ENCODE measurements around the gene FOXJ1.

The FOXJ1 gene

DNA sequence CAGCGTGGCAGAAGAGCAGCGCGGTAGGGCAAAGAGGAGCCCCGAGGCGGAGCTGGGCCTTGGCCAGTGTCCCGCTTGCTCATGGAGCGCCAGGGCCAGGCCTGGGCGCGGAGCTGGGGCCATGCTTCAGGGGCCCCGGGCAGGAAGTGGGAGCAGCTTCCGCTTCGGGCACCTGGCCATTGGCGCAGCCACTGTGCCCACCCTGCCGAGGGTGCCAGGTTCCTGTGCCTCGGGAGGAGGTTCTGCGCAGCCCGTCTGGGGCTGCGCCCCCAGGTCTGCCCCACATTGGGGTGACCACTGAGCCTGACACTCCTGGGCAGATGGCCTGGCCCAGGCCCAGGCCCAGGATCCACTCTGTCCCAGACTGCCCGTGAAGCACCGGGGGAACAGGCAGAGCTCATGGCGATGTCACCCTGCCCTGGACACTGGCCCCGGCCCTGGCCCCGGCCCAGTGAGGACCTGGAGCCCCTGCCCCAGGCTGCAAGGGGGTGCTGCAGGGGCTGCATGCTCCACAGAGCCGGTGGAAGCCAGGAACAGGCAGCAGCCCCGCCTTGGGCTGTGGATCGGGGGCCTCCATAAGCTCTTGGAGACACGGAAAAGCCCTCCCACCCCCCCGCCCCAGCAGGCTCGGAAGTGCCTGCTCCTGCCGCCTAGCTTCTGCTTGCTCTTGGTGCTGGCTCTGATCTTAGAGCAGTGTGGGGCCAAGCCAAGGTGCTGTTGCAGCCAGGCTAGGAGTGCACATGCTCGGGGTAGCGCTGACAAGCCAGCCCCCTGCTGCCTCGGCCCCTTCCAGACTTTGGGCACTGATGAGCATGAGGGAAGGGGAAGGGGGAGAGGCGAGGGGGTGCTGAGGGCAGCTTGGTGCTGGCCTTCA lies 35.9 kb upstream of the FOXJ1 start:
- TF ChIP-seq, protein P1, sequence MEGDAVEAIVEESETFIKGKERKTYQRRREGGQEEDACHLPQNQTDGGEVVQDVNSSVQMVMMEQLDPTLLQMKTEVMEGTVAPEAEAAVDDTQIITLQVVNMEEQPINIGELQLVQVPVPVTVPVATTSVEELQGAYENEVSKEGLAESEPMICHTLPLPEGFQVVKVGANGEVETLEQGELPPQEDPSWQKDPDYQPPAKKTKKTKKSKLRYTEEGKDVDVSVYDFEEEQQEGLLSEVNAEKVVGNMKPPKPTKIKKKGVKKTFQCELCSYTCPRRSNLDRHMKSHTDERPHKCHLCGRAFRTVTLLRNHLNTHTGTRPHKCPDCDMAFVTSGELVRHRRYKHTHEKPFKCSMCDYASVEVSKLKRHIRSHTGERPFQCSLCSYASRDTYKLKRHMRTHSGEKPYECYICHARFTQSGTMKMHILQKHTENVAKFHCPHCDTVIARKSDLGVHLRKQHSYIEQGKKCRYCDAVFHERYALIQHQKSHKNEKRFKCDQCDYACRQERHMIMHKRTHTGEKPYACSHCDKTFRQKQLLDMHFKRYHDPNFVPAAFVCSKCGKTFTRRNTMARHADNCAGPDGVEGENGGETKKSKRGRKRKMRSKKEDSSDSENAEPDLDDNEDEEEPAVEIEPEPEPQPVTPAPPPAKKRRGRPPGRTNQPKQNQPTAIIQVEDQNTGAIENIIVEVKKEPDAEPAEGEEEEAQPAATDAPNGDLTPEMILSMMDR (IDR thresholded peaks at IDR 0.05; ENCODE audit: low read depth, low read length): no peak
- TF ChIP-seq EZH2phosphoT487 (IDR thresholded peaks at IDR 0.05; ENCODE audit: low read depth): no peak
- H3K9me3 ChIP-seq (ENCODE audit: insufficient read depth, low read length): no peaks in the 10 kb centered on the region
- H3K4me1 ChIP-seq (ENCODE audit: low read length): peaks cover 10% of the 10 kb centered on the region
- H3K36me3 ChIP-seq (replicated peaks; ENCODE audit: low read depth, low read length): no peaks in the 10 kb centered on the region
- H3K27me3 ChIP-seq (ENCODE audit: low read depth, low read length): no peaks in the 10 kb centered on the region
- H4K20me1 ChIP-seq (ENCODE audit: insufficient read depth, low read length): no peaks in the 10 kb centered on the region
- H3K79me2 ChIP-seq (ENCODE audit: low read length): no peaks in the 10 kb centered on the region
- H2AFZ ChIP-seq (ENCODE audit: low read depth, low read length): no peak overlapping the region
- no peak overlapping the region for H3K9ac ChIP-seq (ENCODE audit: low read length)
- H3K4me3 ChIP-seq (ENCODE audit: low read length): no peak overlapping the region
- no peak overlapping the region for H3K4me2 ChIP-seq (ENCODE audit: low read length)
- H3K27ac ChIP-seq (ENCODE audit: low read length): no peak overlapping the region

DNA sequence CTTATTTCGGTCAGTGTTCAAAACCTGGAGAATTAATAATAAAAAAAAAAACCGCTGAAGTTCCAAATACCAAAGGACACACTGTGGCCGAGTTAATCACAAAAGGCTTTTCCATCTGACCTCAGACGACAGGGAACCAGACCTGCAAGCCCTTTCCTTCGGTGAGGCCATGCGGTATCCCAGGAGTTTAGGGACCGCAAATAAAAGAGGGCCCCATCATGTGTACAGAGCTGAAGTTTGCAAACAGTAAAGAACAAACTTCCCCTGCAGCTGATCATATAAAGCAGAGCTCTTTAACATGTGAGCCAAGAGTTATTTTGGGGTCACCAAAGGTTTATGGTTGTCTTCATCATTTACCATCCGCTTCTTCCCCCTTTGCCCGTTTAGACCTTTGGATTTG lies 33.0 kb upstream of the FOXJ1 start:
- no peaks in the 10 kb centered on the region for H3K79me2 ChIP-seq (ENCODE audit: low read length)
- no peak overlapping the region for H3K9ac ChIP-seq (ENCODE audit: low read length)
- H3K4me2 ChIP-seq (ENCODE audit: low read length): no peak overlapping the region
- H3K27me3 ChIP-seq (ENCODE audit: low read depth, low read length): no peaks in the 10 kb centered on the region
- H3K4me3 ChIP-seq (ENCODE audit: low read length): no peak overlapping the region
- H3K36me3 ChIP-seq (replicated peaks; ENCODE audit: low read depth, low read length): no peaks in the 10 kb centered on the region
- H3K9me3 ChIP-seq (ENCODE audit: insufficient read depth, low read length): no peaks in the 10 kb centered on the region
- TF ChIP-seq EZH2phosphoT487 (IDR thresholded peaks at IDR 0.05; ENCODE audit: low read depth): no peak
- TF ChIP-seq, protein P1 (IDR thresholded peaks at IDR 0.05; ENCODE audit: low read depth, low read length): no peak
- H3K4me1 ChIP-seq (ENCODE audit: low read length): no peaks in the 10 kb centered on the region
- no peak overlapping the region for H3K27ac ChIP-seq (ENCODE audit: low read length)
- H4K20me1 ChIP-seq (ENCODE audit: insufficient read depth, low read length): no peaks in the 10 kb centered on the region
- no peak overlapping the region for H2AFZ ChIP-seq (ENCODE audit: low read depth, low read length)

DNA sequence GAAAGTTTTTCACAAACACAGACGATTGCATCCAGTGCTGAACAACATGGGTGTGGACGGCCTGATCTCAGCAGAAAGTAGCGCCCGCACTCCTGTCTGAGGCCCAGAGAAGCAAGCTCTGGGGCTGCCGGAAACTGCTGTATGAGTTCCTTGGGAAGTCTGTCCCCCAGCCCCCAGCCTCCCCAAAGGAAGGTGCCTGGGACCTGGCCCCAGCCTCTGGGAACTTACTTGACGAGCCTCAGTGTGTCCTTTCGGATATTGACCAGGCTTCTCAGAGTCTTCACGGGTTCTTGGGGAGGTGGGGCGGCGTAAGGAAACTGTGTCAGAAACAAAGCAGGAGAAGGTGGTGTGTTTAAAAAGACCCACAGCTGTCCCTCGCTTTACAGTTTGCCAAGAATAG lies 32.4 kb upstream of the FOXJ1 start:
- H3K79me2 ChIP-seq (ENCODE audit: low read length): no peaks in the 10 kb centered on the region
- H3K9ac ChIP-seq (ENCODE audit: low read length): no peak overlapping the region
- no peak overlapping the region for H3K4me3 ChIP-seq (ENCODE audit: low read length)
- no peaks in the 10 kb centered on the region for H3K4me1 ChIP-seq (ENCODE audit: low read length)
- H3K27ac ChIP-seq (ENCODE audit: low read length): no peak overlapping the region
- H2AFZ ChIP-seq (ENCODE audit: low read depth, low read length): no peak overlapping the region
- H3K4me2 ChIP-seq (ENCODE audit: low read length): no peak overlapping the region
- H3K36me3 ChIP-seq (replicated peaks; ENCODE audit: low read depth, low read length): no peaks in the 10 kb centered on the region
- H4K20me1 ChIP-seq (ENCODE audit: insufficient read depth, low read length): no peaks in the 10 kb centered on the region
- H3K9me3 ChIP-seq (ENCODE audit: insufficient read depth, low read length): no peaks in the 10 kb centered on the region
- TF ChIP-seq, protein P1 (IDR thresholded peaks at IDR 0.05; ENCODE audit: low read depth, low read length): no peak
- TF ChIP-seq EZH2phosphoT487 (IDR thresholded peaks at IDR 0.05; ENCODE audit: low read depth): no peak
- H3K27me3 ChIP-seq (ENCODE audit: low read depth, low read length): no peaks in the 10 kb centered on the region

DNA sequence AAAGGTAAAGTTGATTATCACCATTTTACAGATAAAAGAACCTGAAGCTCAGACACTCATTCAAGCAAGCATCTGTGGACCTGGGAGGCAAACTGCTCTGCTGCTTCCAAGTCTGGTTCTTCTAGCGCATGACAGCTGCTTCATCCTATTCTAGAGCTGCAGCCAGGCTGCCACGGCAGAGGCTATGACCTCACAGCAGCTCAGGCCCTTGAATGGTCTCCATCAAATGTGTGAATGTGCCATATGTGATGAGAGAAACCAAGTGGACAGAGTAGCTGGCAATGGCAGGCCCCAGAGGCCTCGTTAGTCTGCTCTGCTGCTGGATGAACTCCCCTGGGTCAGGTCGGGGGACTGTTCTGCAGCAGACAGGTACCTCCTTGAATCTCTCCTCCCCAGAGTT lies 30.7 kb upstream of the FOXJ1 start:
- no peak overlapping the region for H2AFZ ChIP-seq (ENCODE audit: low read depth, low read length)
- no peak overlapping the region for H3K9ac ChIP-seq (ENCODE audit: low read length)
- H3K27me3 ChIP-seq (ENCODE audit: low read depth, low read length): no peaks in the 10 kb centered on the region
- H3K9me3 ChIP-seq (ENCODE audit: insufficient read depth, low read length): no peaks in the 10 kb centered on the region
- no peaks in the 10 kb centered on the region for H3K79me2 ChIP-seq (ENCODE audit: low read length)
- no peak for TF ChIP-seq EZH2phosphoT487 (IDR thresholded peaks at IDR 0.05; ENCODE audit: low read depth)
- TF ChIP-seq, protein P1 (IDR thresholded peaks at IDR 0.05; ENCODE audit: low read depth, low read length): no peak
- no peak overlapping the region for H3K27ac ChIP-seq (ENCODE audit: low read length)
- no peak overlapping the region for H3K4me2 ChIP-seq (ENCODE audit: low read length)
- H3K36me3 ChIP-seq (replicated peaks; ENCODE audit: low read depth, low read length): no peaks in the 10 kb centered on the region
- no peaks in the 10 kb centered on the region for H4K20me1 ChIP-seq (ENCODE audit: insufficient read depth, low read length)
- H3K4me3 ChIP-seq (ENCODE audit: low read length): no peak overlapping the region
- H3K4me1 ChIP-seq (ENCODE audit: low read length): no peaks in the 10 kb centered on the region
